GM23338 (cell line): ENCODE measurements around the gene PKD2L1. TPM values are rescaled to one million over a fixed set of nuclear protein-coding genes. Genes with fewer than 3 reads are reported as not detected.

Experiments
- ATAC-seq: fragments of 200-7000 bp; cut with Tn5 transposase; 3 replicates; pipeline ENCODE4 v1.9.1; 2020
- DNase-seq: peaks from one replicate; pipeline ENCODE4 v3.0.0-alpha.2; 2015; ENCODE audit warnings: low spot score
- H2AFZ ChIP-seq: fragments of 200-600 bp; sonication (generic); 2 replicates; pipeline ENCODE4 v1.8.0; 2016; ENCODE audit warnings: antibody characterized with exemption, mild to moderate bottlenecking, moderate library complexity
- H3F3A ChIP-seq: fragments of 200-600 bp; sonication (generic); replicated peaks from 2 replicates; pipeline ENCODE4 v1.8.0; 2017; ENCODE audit warnings: antibody characterized with exemption, mixed run types, low read depth
- H3K27ac ChIP-seq: fragments of 200-600 bp; sonication (generic); 2 replicates; pipeline ENCODE4 v1.6.1; 2016; ENCODE audit warnings: low read depth
- H3K27me3 ChIP-seq: fragments of 200-600 bp; sonication (generic); 2 replicates; pipeline ENCODE4 v1.8.0; 2016; ENCODE audit warnings: mild to moderate bottlenecking, mixed run types, moderate library complexity; ENCODE audit not compliant: insufficient read depth
- H3K36me3 ChIP-seq: fragments of 200-600 bp; sonication (generic); 2 replicates; pipeline ENCODE4 v1.8.0; 2016; ENCODE audit warnings: mild to moderate bottlenecking; ENCODE audit not compliant: insufficient read depth
- H3K4me1 ChIP-seq: fragments of 200-600 bp; sonication (generic); 2 replicates; pipeline ENCODE4 v1.8.0; 2016; ENCODE audit warnings: mild to moderate bottlenecking, moderate library complexity; ENCODE audit not compliant: insufficient read depth
- H3K4me2 ChIP-seq: fragments of 200-600 bp; sonication (generic); 2 replicates; pipeline ENCODE4 v1.7.1; 2017; ENCODE audit warnings: mixed run types
- H3K4me3 ChIP-seq: fragments of 200-600 bp; sonication (generic); 2 replicates; pipeline ENCODE4 v1.6.1; 2016; ENCODE audit warnings: mixed run types
- H3K79me2 ChIP-seq: fragments of 200-600 bp; sonication (generic); replicated peaks from 2 replicates; pipeline ENCODE4 v1.8.0; 2017; ENCODE audit warnings: mild to moderate bottlenecking; ENCODE audit not compliant: insufficient read depth
- H3K9me2 ChIP-seq: fragments of 200-600 bp; sonication (generic); 2 replicates; pipeline ENCODE4 v1.8.0; 2017; ENCODE audit not compliant: insufficient read depth
- H4K20me1 ChIP-seq: fragments of 200-600 bp; sonication (generic); replicated peaks from 2 replicates; pipeline ENCODE4 v1.8.0; 2017; ENCODE audit warnings: mild to moderate bottlenecking; ENCODE audit not compliant: insufficient read depth
- H3K27ac Mint-ChIP-seq: 2 replicates; pipeline ENCODE4 v1.8.0; 2020; ENCODE audit warnings: inconsistent platforms, mild to moderate bottlenecking, moderate library complexity, mixed read lengths
- H3K27me3 Mint-ChIP-seq: 3 replicates; pipeline ENCODE4 v1.8.0; 2022; ENCODE audit warnings: low read depth, mild to moderate bottlenecking, moderate library complexity, mixed read lengths, inconsistent platforms; ENCODE audit not compliant: insufficient read depth, poor library complexity
- H3K36me3 Mint-ChIP-seq: 3 replicates; pipeline ENCODE4 v1.8.0; 2021; ENCODE audit warnings: low read depth, mild to moderate bottlenecking, inconsistent platforms, moderate library complexity, mixed read lengths
- H3K4me1 Mint-ChIP-seq: 3 replicates; pipeline ENCODE4 v1.8.0; 2020; ENCODE audit warnings: mild to moderate bottlenecking, inconsistent platforms, mixed read lengths
- H3K4me3 Mint-ChIP-seq: 3 replicates; pipeline ENCODE4 v1.8.0; 2021; ENCODE audit warnings: moderate library complexity, mild to moderate bottlenecking, inconsistent platforms, mixed read lengths
- H3K9me3 Mint-ChIP-seq: 3 replicates; pipeline ENCODE4 v1.8.0; 2020; ENCODE audit warnings: moderate library complexity, mild to moderate bottlenecking, inconsistent platforms, mixed read lengths
- ETS1 ChIP-seq: IDR thresholded peaks from 2 replicates; pipeline ENCODE4 v1.6.1; 2016; ENCODE audit warnings: antibody characterized with exemption
- JUNB ChIP-seq: IDR thresholded peaks from one replicate; pipeline ENCODE4 v1.6.1; 2016; ENCODE audit warnings: antibody characterized with exemption; ENCODE audit not compliant: unreplicated experiment
- NANOG ChIP-seq: IDR thresholded peaks from 2 replicates; pipeline ENCODE4 v1.6.1; 2016; ENCODE audit warnings: antibody characterized with exemption, borderline replicate concordance
- POLR2AphosphoS5 ChIP-seq: IDR thresholded peaks from 2 replicates; pipeline ENCODE4 v1.6.1; 2016; ENCODE audit warnings: antibody characterized with exemption, low read depth
- REST ChIP-seq: IDR thresholded peaks from one replicate; pipeline ENCODE4 v1.6.1; 2018; ENCODE audit warnings: antibody characterized with exemption; ENCODE audit not compliant: unreplicated experiment
- ZNF114 ChIP-seq: fragments of 250-450 bp; sonication (Bioruptor Pico); IDR thresholded peaks from 2 replicates; pipeline ENCODE4 v1.5.0; 2020; ENCODE audit warnings: mild to moderate bottlenecking, moderate library complexity
- polyA plus RNA-seq: library from polyadenylated mRNA; unstranded; fragments of >200 nt; fragmentation: Nextera tagmentation; extraction: Ambion mirVana; gene quantifications from 2 replicates; pipeline ENCODE4 v1.2.1, GENCODE V29; 2016
- total RNA-seq: library from RNA; depleted of rRNA; stranded (reverse); fragments of >200 nt; shearing (Covaris generic); gene quantifications from 2 replicates; pipeline ENCODE4 v1.2.3, GENCODE V29; 2014

The PKD2L1 gene
- total and polyA plus RNA-seq, 2 experiments from 2014 or later = not detected

GRCh38 chr10:100370714-100371481 lies 40.9 kb upstream of the PKD2L1 start:
- H3K9me2 ChIP-seq = no peaks in the 10 kb centered on the region
- no peaks in the 10 kb centered on the region; the same call in 2 of the 3 replicates for H3K36me3 Mint-ChIP-seq
- H3K36me3 ChIP-seq = no peaks in the 10 kb centered on the region; the same call in 1 of the 2 replicates
- peak overlapping the region; percentile 90 for H3K27ac Mint-ChIP-seq
- peaks cover 2% of the 10 kb centered on the region; the same call in 1 of the 2 replicates for H3F3A ChIP-seq
- peak overlapping the region; percentile 26; the same call in 1 of the 2 replicates for H3K4me3 ChIP-seq
- TF ChIP-seq POLR2AphosphoS5 = peak; percentile 73
- TF ChIP-seq REST = no peak
- H3K4me1 Mint-ChIP-seq = peaks cover 19% of the 10 kb centered on the region
- H3K79me2 ChIP-seq = peaks cover 21% of the 10 kb centered on the region
- H3K4me2 ChIP-seq = peak overlapping the region; percentile 75
- peak overlapping the region; percentile 63 for H2AFZ ChIP-seq
- peak; percentile 80 for DNase-seq
- no peaks in the 10 kb centered on the region; the same call in 1 of the 2 replicates for H4K20me1 ChIP-seq
- peak overlapping the region; percentile 31 for H3K4me3 Mint-ChIP-seq
- peaks cover 12% of the 10 kb centered on the region for H3K27me3 Mint-ChIP-seq
- no peaks in the 10 kb centered on the region for H3K27me3 ChIP-seq
- no peaks in the 10 kb centered on the region; the same call in 2 of the 3 replicates for H3K9me3 Mint-ChIP-seq
- ATAC-seq = peak; percentile 60
- peak overlapping the region; percentile 85; the same call in 1 of the 2 replicates for H3K27ac ChIP-seq
- H3K4me1 ChIP-seq = peaks cover 35% of the 10 kb centered on the region

GRCh38 chr10:100368721-100369120 lies 38.7 kb upstream of the PKD2L1 start:
- no peak overlapping the region for H3K27ac ChIP-seq
- peaks cover 22% of the 10 kb centered on the region for H3K4me1 Mint-ChIP-seq
- no peaks in the 10 kb centered on the region; the same call in 2 of the 3 replicates for H3K9me3 Mint-ChIP-seq
- no peak for DNase-seq
- no peaks in the 10 kb centered on the region for H4K20me1 ChIP-seq
- H2AFZ ChIP-seq = no peak overlapping the region
- peaks cover under 1% of the 10 kb centered on the region for H3K79me2 ChIP-seq
- peaks cover 26% of the 10 kb centered on the region for H3K4me1 ChIP-seq
- peaks cover 4% of the 10 kb centered on the region for H3F3A ChIP-seq
- peaks cover 4% of the 10 kb centered on the region for H3K27me3 Mint-ChIP-seq
- H3K27me3 ChIP-seq = no peaks in the 10 kb centered on the region
- H3K36me3 ChIP-seq = no peaks in the 10 kb centered on the region
- H3K4me3 ChIP-seq = no peak overlapping the region
- ATAC-seq = no peak
- H3K36me3 Mint-ChIP-seq = peaks cover 2% of the 10 kb centered on the region; the same call in 2 of the 3 replicates
- H3K27ac Mint-ChIP-seq = no peak overlapping the region
- H3K9me2 ChIP-seq = no peaks in the 10 kb centered on the region
- H3K4me2 ChIP-seq = no peak overlapping the region
- no peak overlapping the region for H3K4me3 Mint-ChIP-seq
- TF ChIP-seq ETS1 = no peak
- no peak for TF ChIP-seq ZNF114 (CRISPR knock-in tag)
- no peak for TF ChIP-seq POLR2AphosphoS5
- no peak for TF ChIP-seq NANOG
- no peak for TF ChIP-seq JUNB
- no peak for TF ChIP-seq REST
